Muscle layer of colon (tissue), 2 donors: ENCODE measurements around the gene ISLR.

Experiments
- H3K27ac ChIP-seq: one replicate; pipeline ENCODE4 v1.7.0; 2013; ENCODE audit warnings: low read depth, mild to moderate bottlenecking, low read length, moderate library complexity
- H3K27me3 ChIP-seq, 2 donors: one replicate each; pipeline ENCODE4 v1.7.0; 2013; ENCODE audit warnings: low read length in 2 of 2, mild to moderate bottlenecking in 2 of 2; ENCODE audit not compliant: insufficient read depth in 2 of 2, control insufficient read depth in 1 of 2
- H3K36me3 ChIP-seq: one replicate; pipeline ENCODE4 v1.7.0; 2013; ENCODE audit warnings: mild to moderate bottlenecking, low read length; ENCODE audit not compliant: insufficient read depth
- H3K4me1 ChIP-seq: one replicate; pipeline ENCODE4 v1.7.0; 2013; ENCODE audit warnings: mild to moderate bottlenecking, low read length; ENCODE audit not compliant: insufficient read depth
- H3K4me3 ChIP-seq, 2 donors: one replicate each; pipeline ENCODE4 v1.7.0; 2013; ENCODE audit warnings: low read length in 2 of 2, low read depth in 1 of 2, mild to moderate bottlenecking in 1 of 2, moderate library complexity in 1 of 2
- H3K9ac ChIP-seq: one replicate; pipeline ENCODE4 v1.7.0; 2013; ENCODE audit warnings: low read length
- H3K9me3 ChIP-seq: one replicate; pipeline ENCODE4 v1.7.0; 2013; ENCODE audit warnings: mild to moderate bottlenecking, low read length
- donor health status: abdominal sarcoma.
- donor health status: Adenocarcinoma of cecum.

Gene ISLR

GRCh38 chr15:74211656-74212055 lies 38.1 kb downstream of the ISLR start:
- H3K9ac ChIP-seq: no peak overlapping the region
- H3K4me1 ChIP-seq: no peaks in the 10 kb centered on the region
- H3K9me3 ChIP-seq: no peaks in the 10 kb centered on the region
- no peak overlapping the region for H3K27ac ChIP-seq
- peaks cover 0 to 4% of the 10 kb centered on the region in 2 donors for H3K27me3 ChIP-seq
- H3K4me3 ChIP-seq: no peak overlapping the region
- no peaks in the 10 kb centered on the region for H3K36me3 ChIP-seq

DNA sequence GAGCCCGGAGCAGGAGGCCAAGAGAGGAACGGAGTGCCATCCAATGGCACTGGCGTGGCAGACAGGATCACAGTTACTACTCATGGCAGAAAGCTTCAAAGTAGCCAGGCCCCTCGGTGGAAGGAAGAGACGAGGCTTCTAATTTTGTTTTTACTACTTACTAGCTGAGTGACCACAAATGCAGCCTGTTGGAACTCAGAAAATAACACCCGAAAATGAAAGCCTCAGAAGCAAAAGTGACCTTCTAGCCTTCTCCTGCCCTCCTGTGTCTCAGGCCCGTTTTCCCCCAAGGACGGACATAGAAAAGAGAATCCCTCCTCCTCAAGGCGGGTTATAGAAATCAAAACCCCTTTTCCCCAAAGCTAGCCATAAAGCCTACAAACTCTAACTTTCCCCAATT lies 39.0 kb downstream of the ISLR start:
- H3K27ac ChIP-seq: no peak overlapping the region
- no peaks in the 10 kb centered on the region for H3K36me3 ChIP-seq
- peaks cover 0 to 9% of the 10 kb centered on the region in 2 donors for H3K27me3 ChIP-seq
- H3K4me1 ChIP-seq: no peaks in the 10 kb centered on the region
- H3K9me3 ChIP-seq: no peaks in the 10 kb centered on the region
- H3K4me3 ChIP-seq: no peak overlapping the region
- no peak overlapping the region for H3K9ac ChIP-seq

DNA sequence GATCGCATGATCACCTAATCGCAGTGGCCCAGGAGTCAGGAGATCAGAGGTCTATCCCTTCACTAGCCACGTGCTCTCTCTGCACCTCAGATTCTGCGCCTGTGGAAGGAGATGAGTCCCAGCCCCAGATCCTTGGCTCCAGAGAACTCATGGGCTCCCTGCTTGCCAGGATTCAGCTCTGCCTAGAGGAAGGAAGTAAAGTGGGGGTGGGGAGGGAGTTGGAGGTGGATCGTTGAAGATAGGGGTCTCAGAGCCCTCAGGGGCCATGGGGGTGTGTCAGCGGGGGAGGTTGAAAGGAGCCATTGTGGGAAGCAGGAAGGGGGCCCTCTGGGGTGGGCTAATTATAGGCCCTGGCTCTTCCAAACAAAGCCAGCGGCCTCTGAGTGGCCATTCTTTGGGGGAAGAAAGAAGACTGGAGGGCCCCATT lies 40.4 kb downstream of the ISLR start:
- Histone ChIP-seq H3K4me3 (no peak overlapping the region), H3K27me3 (peaks cover 0 to 15% of the 10 kb centered on the region in 2 donors), H3K36me3 (no peaks in the 10 kb centered on the region), H3K4me1 (no peaks in the 10 kb centered on the region), H3K9ac (no peak overlapping the region), H3K27ac (no peak overlapping the region), H3K9me3 (no peaks in the 10 kb centered on the region)

GRCh38 chr15:74214324-74215021 lies 41.0 kb downstream of the ISLR start:
- Histone ChIP-seq H3K4me3 (no peak overlapping the region), H3K4me1 (no peaks in the 10 kb centered on the region), H3K27me3 (peaks cover 0 to 15% of the 10 kb centered on the region in 2 donors), H3K9ac (no peak overlapping the region), H3K36me3 (no peaks in the 10 kb centered on the region), H3K27ac (no peak overlapping the region), H3K9me3 (no peaks in the 10 kb centered on the region)

DNA sequence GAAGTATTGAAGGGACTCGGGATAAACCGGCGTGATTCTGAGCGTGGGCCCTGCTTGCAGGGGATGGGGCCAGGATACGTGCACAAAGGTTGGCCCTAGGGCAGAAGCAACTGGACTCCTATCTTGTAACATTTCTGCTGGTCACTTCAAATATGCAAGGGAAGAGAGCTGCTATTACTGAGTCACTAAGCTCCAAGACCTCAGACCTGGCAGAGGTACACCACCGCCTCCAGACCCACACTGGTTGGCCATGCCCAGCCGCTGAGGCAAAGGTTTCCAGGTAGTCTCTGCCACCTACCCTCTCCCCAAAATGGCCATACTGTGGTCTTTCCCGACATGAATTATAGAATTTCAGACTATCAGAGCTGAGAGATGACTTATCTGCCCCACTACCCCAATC lies 42.4 kb downstream of the ISLR start:
- H3K9ac ChIP-seq: no peak overlapping the region
- H3K27ac ChIP-seq: no peak overlapping the region
- H3K27me3 ChIP-seq: peaks cover 0 to 15% of the 10 kb centered on the region in 2 donors
- H3K36me3 ChIP-seq: no peaks in the 10 kb centered on the region
- H3K9me3 ChIP-seq: no peaks in the 10 kb centered on the region
- no peak overlapping the region for H3K4me3 ChIP-seq
- H3K4me1 ChIP-seq: no peaks in the 10 kb centered on the region

DNA sequence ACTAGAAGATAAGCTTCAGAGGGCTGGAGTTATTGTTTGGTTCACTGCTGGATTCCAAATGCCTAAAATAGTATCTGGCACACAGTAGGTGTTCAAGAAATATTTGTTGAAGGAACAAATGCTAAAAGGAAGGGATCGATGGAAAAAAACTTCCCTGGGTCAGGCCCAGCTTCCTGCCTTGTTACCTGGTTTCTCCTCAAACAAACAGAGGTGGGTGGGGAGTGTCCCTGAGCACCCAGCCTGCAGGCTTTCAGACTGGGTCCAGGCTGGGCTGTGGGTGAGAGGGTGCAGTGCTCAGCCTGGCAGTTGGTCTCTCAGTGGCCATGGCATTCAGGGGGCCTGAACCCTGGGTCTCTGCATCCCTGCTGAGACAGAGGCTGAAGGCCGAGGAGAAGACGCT lies 43.4 kb downstream of the ISLR start:
- Histone ChIP-seq H3K9ac (no peak overlapping the region), H3K9me3 (no peaks in the 10 kb centered on the region), H3K4me1 (no peaks in the 10 kb centered on the region), H3K27ac (no peak overlapping the region), H3K4me3 (no peak overlapping the region), H3K27me3 (peaks cover 0 to 15% of the 10 kb centered on the region in 2 donors), H3K36me3 (no peaks in the 10 kb centered on the region)

DNA sequence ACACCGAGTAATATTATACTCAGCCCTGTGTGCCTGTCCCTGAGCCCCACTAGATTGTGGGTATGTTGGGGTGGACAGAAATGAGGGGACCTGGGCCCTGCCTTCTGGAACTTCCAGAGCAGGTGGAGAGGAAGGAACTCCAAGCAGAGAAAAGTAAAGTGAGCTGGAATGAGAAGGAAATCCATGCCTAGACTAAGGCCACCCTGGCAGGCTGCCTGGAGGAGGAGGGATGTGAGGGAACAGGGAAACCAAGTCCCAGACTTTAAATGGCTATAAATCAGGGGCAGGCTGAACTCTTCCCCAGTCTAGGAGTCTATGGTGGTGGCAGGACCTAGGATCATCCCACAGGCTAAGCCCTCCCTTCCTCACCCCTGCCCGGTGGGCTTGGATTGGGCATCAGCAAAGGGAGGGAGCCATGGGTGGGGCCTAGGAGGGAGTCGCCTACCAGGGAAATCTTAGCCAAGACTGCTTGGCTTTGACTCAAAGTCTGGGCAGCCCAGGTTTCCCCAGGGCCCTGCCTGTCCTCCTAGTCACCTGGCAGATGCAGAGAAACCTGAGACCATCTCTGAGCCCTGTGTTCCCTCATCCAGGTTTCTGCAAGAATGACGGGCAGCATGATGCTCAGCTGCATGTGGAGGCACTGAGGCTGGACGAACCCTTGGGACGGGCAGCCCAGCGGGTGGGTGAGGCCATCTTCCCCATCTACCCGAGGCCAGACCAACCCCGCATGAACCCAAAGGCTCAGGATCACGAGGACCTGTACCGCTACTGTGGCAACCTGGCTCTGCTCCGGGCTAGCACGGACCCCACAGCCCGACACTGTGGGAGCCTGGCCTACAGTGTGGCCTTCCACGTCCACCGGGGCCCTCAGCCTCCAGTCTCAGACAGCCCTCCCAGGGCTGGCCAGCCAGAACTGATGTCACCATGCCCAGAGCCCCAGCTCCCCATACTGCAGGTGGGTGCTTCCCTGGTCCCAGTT lies 44.7 kb downstream of the ISLR start:
- peaks cover 0 to 19% of the 10 kb centered on the region in 2 donors for H3K27me3 ChIP-seq
- H3K4me1 ChIP-seq: no peaks in the 10 kb centered on the region
- H3K9ac ChIP-seq: no peak overlapping the region
- no peaks in the 10 kb centered on the region for H3K9me3 ChIP-seq
- H3K27ac ChIP-seq: no peak overlapping the region
- no peaks in the 10 kb centered on the region for H3K36me3 ChIP-seq
- H3K4me3 ChIP-seq: no peak overlapping the region

DNA sequence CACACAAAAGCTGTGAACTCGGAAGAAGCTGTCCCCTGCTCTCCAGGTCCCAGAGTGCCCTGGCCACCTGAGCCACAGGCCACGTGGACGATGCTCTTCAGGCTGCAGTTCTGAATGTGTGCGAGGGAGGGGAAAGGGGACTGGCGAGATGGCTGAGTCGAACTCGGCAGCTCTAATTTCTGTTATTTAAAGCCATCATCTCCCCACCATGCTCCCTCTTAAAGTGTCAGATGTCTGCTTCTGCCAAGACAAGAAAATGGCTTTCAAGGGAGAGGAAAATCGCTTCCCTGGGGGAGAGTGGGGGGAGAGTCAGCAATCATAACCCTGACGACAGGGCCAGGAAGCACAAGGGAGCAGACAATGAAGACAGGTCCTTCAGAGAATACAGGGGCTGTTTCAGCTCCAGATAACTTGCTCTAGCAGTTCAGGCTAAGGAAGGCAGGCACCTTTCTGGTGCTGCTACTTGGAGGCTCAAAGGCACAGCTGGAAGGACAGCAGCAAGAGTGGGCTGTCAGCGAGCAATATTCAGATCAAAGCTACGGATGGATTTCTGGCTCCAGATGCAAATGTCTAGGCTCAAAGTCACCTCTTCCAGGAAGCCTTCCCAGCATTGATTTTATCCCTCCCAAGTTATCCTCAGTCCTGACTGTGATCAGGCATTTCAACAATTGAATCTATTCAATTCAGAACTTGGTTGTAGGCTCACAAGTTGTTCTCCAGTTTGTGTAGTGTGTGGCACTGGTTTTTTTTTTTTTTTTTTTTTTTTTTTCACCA lies 47.2 kb downstream of the ISLR start:
- Histone ChIP-seq H3K9ac (no peak overlapping the region), H3K36me3 (no peaks in the 10 kb centered on the region), H3K27ac (no peak overlapping the region), H3K27me3 (peaks cover 0 to 28% of the 10 kb centered on the region in 2 donors), H3K4me1 (no peaks in the 10 kb centered on the region), H3K4me3 (no peak overlapping the region), H3K9me3 (no peaks in the 10 kb centered on the region)

GRCh38 chr15:74221399-74222239 lies 48.1 kb downstream of the ISLR start:
- H3K36me3 ChIP-seq: no peaks in the 10 kb centered on the region
- H3K4me1 ChIP-seq: no peaks in the 10 kb centered on the region
- no peak overlapping the region for H3K4me3 ChIP-seq
- H3K27ac ChIP-seq: no peak overlapping the region
- peaks cover 0 to 28% of the 10 kb centered on the region in 2 donors for H3K27me3 ChIP-seq
- no peaks in the 10 kb centered on the region for H3K9me3 ChIP-seq
- no peak overlapping the region for H3K9ac ChIP-seq

DNA sequence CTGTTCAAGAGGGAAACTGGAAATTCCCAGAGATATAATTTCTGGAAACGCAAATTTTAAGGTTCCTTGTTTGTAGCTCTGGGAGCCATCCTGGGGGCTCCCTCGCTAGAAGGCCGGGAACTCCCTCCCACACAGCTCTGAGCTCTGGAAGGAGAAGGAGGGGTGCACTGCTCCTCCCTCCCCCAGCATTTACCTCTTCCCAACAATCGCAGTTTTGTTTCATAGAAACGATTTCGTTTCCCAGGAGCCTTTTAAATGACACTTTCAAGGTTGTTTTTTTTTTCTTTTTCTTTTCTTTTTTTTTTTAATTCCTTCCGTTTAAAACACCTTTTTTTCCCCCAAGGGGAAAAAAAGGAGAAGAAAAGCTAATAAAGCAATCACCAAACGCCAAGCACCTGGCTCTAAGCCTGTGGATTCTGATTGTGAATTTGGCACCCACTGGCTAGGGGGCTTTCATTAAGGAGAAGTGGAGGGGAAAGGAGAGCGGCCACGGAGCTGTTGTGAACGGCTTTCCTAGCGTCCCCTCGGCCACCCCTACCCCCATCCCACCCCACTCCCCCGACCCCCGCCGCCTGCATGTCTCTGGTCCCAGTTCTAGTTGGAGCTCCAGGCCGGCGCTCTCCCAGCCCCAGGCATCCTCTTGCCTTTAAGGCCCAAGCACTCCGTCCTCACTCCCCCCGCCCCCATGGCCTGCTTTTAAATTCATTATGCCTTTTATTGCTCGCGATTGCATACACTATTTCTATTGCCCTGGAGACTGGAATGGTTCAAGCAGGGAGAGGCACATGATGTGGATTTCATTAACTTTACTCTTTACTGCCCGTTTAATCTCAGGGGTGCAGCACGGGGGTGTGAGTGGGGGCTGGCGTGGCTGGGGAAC lies 49.0 kb downstream of the ISLR start:
- H3K27me3 ChIP-seq: peaks cover 0 to 24% of the 10 kb centered on the region in 2 donors
- no peaks in the 10 kb centered on the region for H3K36me3 ChIP-seq
- no peak overlapping the region for H3K9ac ChIP-seq
- no peak overlapping the region for H3K4me3 ChIP-seq
- H3K9me3 ChIP-seq: no peaks in the 10 kb centered on the region
- H3K27ac ChIP-seq: no peak overlapping the region
- no peaks in the 10 kb centered on the region for H3K4me1 ChIP-seq
